NT2/D1 (cell line): Measurements from ENCODE around the gene ARMS2.

Experiments used
- DNase-seq: peaks from one replicate; pipeline ENCODE4 v3.0.0-alpha.2; 2011; ENCODE audit warnings: low read depth, low spot score
- H3K27me3 ChIP-seq: 2 replicates; pipeline ENCODE4 v1.6.0; 2011; ENCODE audit warnings: mild to moderate bottlenecking; ENCODE audit not compliant: insufficient read length, insufficient read depth
- H3K36me3 ChIP-seq: 2 replicates; pipeline ENCODE4 v1.6.1; 2011; ENCODE audit warnings: mild to moderate bottlenecking, low read length, mixed read lengths; ENCODE audit not compliant: insufficient read depth, insufficient read length
- H3K4me1 ChIP-seq: 2 replicates; pipeline ENCODE4 v1.5.1; 2011; ENCODE audit not compliant: insufficient read depth, insufficient read length
- H3K4me3 ChIP-seq: 2 replicates; pipeline ENCODE4 v1.5.1; 2011; ENCODE audit warnings: low read depth; ENCODE audit not compliant: insufficient read length
- H3K9ac ChIP-seq: 2 replicates; pipeline ENCODE4 v1.6.0; 2011; ENCODE audit warnings: low read depth; ENCODE audit not compliant: insufficient read length
- H3K9me3 ChIP-seq: 2 replicates; pipeline ENCODE4 v1.5.1; 2011; ENCODE audit warnings: mild to moderate bottlenecking, low read length; ENCODE audit not compliant: insufficient read depth
- SUZ12 ChIP-seq: IDR thresholded peaks from 2 replicates; pipeline ENCODE4 v1.6.1; 2011; ENCODE audit not compliant: insufficient read length, insufficient read depth; ENCODE audit errors: extremely low read depth
- YY1 ChIP-seq: IDR thresholded peaks from 2 replicates; pipeline ENCODE4 v1.6.1; 2011; ENCODE audit not compliant: insufficient read length, insufficient read depth
- ZNF274 ChIP-seq: IDR thresholded peaks from 2 replicates; pipeline ENCODE4 v1.6.1; 2011; ENCODE audit warnings: mild to moderate bottlenecking, low read depth, low read length

ARMS2 gene

DNA sequence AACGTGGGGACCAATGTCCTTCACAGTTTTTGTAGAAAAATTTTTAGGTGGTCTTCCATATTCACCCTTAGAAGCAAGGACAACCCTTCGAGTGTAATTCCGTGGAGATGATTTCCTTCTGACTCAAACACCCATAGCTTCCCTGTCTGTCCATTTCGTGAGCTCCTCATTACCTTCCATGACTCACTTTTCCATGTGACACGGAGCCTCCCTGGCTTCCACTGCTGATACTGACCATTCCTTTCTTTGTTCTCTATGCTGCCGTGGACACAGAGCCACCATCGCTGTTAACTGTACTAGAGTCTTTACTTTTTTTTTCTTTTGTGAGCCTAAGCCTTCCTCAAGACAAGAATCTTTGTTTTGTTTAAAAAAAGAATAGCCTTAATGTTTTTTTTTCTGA is 12.5 kb upstream of the ARMS2 start:
- Histone ChIP-seq H3K4me1 (no peaks in the 10 kb centered on the region), H3K27me3 (no peaks in the 10 kb centered on the region), H3K9ac (no peak overlapping the region), H3K9me3 (peaks cover 17% of the 10 kb centered on the region; the same call in 1 of the 2 replicates), H3K4me3 (no peak overlapping the region), H3K36me3 (no peaks in the 10 kb centered on the region)
- no peak for DNase-seq
- no peak for TF ChIP-seq YY1
- TF ChIP-seq ZNF274: no peak
- no peak for TF ChIP-seq SUZ12

DNA sequence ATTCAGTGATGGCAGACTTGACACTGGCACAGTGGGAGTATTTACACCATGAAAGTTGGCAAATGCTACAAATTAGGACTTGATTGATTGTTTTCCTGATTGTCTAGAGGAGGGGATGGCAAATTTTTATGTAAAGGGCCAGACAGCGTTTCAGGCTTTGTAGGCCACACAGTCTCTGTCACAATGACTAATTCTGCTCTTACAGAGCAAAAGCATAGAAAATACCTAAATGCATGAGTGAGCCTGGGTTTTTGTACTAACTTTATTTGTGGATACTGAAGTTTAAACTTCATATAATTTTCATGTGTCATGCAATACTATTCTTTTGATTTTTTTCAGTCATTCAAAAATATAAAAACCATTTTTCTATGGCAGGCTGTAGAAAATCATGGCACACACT is 9.0 kb upstream of the ARMS2 start:
- Histone ChIP-seq H3K9me3 (peaks cover 18% of the 10 kb centered on the region; the same call in 1 of the 2 replicates), H3K36me3 (no peaks in the 10 kb centered on the region), H3K4me1 (no peaks in the 10 kb centered on the region), H3K27me3 (no peaks in the 10 kb centered on the region), H3K9ac (no peak overlapping the region), H3K4me3 (no peak overlapping the region)
- DNase-seq: no peak
- no peak for TF ChIP-seq SUZ12
- no peak for TF ChIP-seq YY1
- no peak for TF ChIP-seq ZNF274

DNA sequence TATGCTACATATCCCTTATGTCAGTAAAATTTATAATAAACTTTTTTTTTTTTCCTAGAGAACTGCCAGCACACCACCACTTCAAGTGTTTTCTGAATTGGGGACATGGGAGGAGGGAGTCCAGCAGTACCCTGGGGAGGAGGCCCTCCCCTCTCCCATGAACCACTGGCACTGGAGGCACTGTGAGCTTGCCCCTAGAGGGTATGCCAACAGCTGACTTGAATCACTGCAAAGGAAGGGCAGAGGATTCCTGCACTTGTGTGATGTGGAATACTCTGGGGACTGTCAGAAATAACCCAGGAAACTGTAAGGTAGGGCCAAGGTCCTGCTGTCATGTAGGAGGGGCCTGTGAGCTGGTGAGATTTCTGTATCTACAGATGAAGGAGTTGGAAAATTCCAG is 8.5 kb upstream of the ARMS2 start:
- Histone ChIP-seq H3K4me1 (no peaks in the 10 kb centered on the region), H3K4me3 (no peak overlapping the region), H3K36me3 (no peaks in the 10 kb centered on the region), H3K9me3 (peaks cover 18% of the 10 kb centered on the region; the same call in 1 of the 2 replicates), H3K27me3 (no peaks in the 10 kb centered on the region), H3K9ac (no peak overlapping the region)
- DNase-seq: no peak
- no peak for TF ChIP-seq SUZ12
- TF ChIP-seq ZNF274: no peak
- TF ChIP-seq YY1: no peak

DNA sequence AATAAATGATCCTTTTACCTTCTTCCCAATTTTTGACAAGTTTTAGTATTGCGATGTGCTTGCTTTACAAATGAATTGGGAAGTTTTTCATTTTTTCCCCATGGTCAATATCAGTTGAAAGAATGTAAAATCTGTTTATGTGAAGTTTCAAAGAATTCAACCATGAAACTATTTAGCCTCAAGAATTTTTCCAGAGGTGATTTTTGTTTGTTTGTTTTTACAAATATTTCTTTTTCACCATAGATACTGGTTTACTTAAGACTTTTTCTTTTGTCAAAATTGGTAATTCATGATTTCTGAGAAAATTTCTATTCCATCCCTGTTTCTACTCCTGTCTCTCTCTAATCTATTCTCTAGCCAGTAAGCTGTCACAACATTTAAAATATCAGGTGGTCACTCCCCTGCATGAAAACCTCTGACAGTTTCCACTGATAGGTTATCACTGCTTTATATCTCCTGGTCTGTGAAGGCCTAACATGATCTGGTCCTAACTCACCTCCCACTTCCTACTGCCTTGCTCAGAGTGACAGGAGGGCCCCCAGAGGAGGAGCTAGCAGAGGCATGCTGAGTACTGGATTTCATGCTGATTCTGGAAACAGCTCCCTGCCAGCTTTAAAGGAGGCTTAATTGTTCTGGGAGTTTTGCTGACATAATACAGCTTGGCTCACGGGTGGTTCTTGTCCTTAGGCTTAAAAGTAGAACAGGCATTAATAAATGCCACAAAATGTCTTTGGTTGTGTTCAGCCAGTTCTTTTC is 7.6 kb upstream of the ARMS2 start:
- DNase-seq: peak; percentile 42
- H3K4me3 ChIP-seq: no peak overlapping the region
- no peak overlapping the region for H3K9ac ChIP-seq
- no peak for TF ChIP-seq SUZ12
- no peak for TF ChIP-seq YY1
- no peak for TF ChIP-seq ZNF274
- no peaks in the 10 kb centered on the region for H3K27me3 ChIP-seq
- no peaks in the 10 kb centered on the region for H3K36me3 ChIP-seq
- peaks cover 18% of the 10 kb centered on the region; the same call in 1 of the 2 replicates for H3K9me3 ChIP-seq
- no peaks in the 10 kb centered on the region for H3K4me1 ChIP-seq

DNA sequence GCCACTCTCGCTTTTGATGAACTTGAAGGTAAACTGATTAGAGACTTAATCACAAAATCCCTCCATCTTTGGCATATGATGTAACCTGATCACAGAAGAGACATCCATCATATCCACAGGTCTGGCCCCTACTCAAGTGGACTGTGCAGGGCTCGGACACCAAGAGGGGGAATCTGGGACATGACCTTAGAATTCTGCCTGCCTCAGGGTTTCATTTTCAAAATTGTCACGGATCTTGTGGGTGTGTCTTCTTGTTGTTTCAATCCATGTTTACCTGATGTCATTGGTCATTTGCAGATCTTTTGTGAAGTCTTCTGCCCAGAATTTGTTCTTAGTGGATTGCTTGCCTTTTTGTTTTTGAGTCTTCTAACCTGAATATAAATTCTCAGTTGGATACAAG is 5.9 kb upstream of the ARMS2 start:
- peaks cover 18% of the 10 kb centered on the region; the same call in 1 of the 2 replicates for H3K9me3 ChIP-seq
- no peak overlapping the region for H3K9ac ChIP-seq
- no peak for DNase-seq

DNA sequence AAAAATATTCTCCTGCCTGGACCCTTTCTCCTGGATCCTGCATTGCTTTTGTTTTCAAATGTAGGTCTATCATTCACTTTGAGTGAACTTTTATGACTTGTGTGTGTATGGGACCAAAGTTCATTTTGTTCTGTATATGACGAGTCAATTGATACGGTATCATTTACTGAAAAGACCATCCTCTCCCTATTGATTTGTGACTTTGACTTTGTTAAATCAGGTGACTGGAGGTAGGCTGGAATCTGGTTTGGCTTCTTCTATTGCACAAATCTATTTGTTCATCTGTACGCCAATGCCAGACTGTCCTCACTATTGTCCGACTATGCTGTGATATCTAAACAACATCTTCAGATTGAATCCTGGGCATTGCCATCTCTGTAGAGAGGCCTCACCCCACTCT is 5.3 kb upstream of the ARMS2 start:
- Histone ChIP-seq H3K9me3 (peaks cover 18% of the 10 kb centered on the region; the same call in 1 of the 2 replicates), H3K27me3 (no peaks in the 10 kb centered on the region), H3K9ac (no peak overlapping the region), H3K4me1 (no peaks in the 10 kb centered on the region), H3K36me3 (no peaks in the 10 kb centered on the region), H3K4me3 (no peak overlapping the region)
- DNase-seq: no peak
- TF ChIP-seq SUZ12 (no peak), ZNF274 (no peak), YY1 (no peak)

More for the DNA sequence above, 5.9 kb upstream of the ARMS2 start:
- Histone ChIP-seq H3K27me3 (no peaks in the 10 kb centered on the region), H3K4me3 (no peak overlapping the region), H3K4me1 (no peaks in the 10 kb centered on the region), H3K36me3 (no peaks in the 10 kb centered on the region)
- TF ChIP-seq SUZ12 (no peak), YY1 (no peak), ZNF274 (no peak)

DNA sequence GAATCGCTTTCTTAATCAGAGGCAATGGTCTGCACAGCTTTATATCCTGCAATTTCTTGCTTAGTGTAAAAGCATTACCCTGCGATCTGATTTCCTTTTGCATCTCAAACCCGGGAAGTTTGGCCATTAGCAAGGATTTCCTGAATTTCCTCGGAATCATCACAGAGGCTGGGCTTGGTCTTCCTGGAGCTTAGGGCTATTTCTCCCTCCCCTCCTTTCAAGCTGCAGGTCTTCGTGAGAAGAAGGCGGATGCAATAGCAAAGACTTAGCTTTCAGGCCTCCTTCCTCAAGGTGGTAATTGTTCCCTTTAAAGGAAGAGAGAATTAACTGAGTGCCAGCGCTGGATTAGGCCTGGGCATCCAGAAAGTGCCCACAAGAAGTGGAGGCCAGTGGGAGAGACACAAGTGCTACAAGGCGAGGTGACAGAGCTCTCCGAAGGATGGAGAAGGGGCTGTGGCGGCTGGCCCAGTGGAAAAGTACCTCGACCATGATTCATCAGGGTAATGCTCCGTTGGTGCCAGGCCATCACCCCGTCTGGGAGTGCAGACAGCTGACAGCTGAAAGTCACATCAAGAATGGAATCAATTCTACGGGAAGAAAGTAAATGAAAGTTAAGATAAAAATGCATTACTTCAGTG is 4.0 kb upstream of the ARMS2 start:
- Histone ChIP-seq H3K27me3 (no peaks in the 10 kb centered on the region), H3K9me3 (peaks cover 16% of the 10 kb centered on the region; the same call in 1 of the 2 replicates), H3K4me1 (no peaks in the 10 kb centered on the region), H3K4me3 (no peak overlapping the region), H3K36me3 (no peaks in the 10 kb centered on the region), H3K9ac (no peak overlapping the region)
- no peak for DNase-seq
- TF ChIP-seq ZNF274: no peak
- no peak for TF ChIP-seq SUZ12
- no peak for TF ChIP-seq YY1
